ENCODE data around the gene WWOX.
"Not testable (repeated sequence)": the region's sequence is repeated elsewhere in the genome, so short reads cannot be mapped to it uniquely, and the experiment has no call there.

WWOX gene

DNA sequence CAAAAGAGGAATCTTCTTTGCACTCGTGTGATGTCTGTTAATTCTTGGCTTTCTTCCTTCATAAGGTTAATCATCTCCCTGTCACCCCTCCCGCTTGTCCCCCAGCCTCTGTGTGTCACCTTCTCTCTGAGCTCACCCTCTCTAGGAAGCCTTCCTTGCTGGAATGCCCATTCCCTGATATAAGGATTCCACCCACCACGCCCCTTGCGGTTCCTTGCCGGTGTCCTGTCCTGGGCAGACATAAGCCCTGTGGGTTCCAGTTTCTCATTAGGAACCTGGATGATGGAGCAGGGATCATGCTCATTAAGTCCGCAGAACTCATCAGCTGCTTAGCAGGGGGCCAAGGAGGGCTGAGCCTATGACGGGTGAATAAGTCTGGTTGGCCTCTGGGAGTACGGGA lies 941.8 kb downstream of the WWOX start:
- no peak for DNase-seq (ENCODE audit: low read depth in 4 of 4, low spot score in 1 of 4)

DNA sequence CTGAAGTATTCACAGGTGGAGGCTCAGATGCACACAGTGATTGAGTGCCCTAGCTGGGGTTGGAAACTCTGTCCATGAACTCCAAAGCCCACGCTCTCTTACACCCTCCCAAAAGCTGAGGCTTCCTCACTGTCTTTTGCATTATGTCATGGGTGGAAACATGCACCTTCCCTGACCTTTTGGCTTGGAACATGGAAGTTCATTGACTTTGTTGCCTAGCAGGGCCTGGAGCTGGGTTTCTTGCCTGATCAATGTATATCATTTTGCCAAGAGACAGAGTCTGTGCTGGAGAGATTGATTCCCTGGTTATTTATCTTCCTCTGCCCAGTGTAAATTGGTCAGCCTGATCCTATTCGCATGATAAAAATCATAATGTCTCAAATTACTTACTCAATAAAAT lies 942.7 kb downstream of the WWOX start:
- DNase-seq (ENCODE audit: low read depth in 4 of 4, low spot score in 1 of 4), result no peak

- peak in 2 of 4 experiments; percentile 6 to 16 for DNase-seq (ENCODE audit: low read depth in 4 of 4, low spot score in 1 of 4)
These were observed 943.4 kb downstream of the WWOX start for GRCh38 chr16:79042886-79043285.

DNA sequence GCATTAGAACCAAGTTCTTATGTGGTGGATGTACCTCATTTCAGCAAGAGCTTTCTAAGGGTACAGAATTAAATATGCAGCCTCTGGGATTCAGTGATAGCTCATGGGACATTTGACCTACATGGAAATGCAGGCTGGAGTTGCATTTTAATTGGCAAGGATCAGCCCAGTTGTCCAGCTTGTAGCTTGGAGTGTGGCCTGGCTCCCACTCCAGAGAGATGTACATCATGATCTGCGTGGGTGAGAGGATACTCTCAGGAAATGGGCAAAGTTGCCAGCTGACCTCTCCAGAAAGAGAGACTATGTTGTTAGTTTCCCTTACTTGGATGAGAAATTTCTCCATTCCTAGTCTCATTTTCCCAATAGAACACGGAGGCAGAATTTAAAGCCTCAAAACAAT lies 945.7 kb downstream of the WWOX start:
- no peak for DNase-seq (ENCODE audit: low read depth in 4 of 4, low spot score in 1 of 4)

DNA sequence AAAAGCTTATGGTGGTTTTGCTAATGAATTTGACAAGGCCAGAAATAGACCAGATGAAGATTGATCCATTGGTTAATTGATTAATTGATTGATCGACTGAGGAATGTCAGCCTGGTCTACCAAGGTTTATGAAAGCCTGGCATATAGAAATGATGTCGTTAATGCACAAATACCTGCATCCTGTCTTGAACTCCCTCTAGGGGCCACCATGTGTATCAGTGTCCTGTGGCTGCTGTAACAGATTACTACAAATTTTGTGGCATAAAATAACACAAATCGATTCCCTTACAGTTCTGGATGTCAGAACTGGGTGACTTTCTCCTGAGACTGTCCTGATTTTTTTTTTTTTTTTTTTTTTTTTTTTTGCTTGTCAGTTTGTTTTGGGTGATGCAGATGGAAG lies 947.9 kb downstream of the WWOX start:
- DNase-seq (ENCODE audit: low read depth in 4 of 4, low spot score in 1 of 4), result no peak

DNA sequence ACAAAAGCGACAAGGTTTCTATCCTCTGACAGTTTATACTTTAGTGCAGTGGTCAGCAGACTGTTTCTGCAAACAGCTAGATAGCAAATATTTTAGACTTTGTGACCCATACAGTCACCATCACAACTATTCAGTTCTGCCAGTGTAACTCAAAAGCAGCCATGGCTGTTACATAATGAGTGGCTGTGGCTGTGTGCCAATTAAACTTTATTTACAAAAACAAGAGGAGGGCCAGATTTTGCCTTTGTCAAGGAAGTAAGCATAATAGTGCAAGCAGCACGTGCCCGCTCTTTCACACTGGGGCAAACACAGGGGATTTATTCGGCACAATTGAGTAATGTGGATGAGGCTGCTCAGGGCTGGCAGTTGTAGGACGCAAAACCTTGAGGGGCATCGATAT lies 949.6 kb downstream of the WWOX start:
- no peak for DNase-seq (ENCODE audit: low read depth in 4 of 4, low spot score in 1 of 4)

DNA sequence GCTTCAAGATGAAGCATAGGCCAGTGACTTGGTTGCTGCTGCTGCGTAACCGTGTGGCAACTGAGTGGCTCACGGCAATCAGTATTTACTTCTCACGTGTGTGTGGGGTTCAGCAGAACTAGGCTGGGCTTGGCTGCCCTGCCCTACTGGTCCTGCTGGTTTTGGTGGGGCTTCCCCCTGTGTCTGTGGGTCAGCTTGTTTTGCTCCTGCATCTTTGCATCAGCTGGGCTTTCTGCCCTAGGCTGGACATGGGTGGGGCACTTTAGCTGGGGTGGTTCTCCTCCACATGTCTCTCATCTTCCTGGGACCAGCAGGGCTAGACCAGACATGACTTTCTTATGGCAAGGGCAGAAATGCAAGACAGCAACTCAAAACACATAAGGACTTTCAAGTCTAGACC lies 950.6 kb downstream of the WWOX start:
- no peak for DNase-seq (ENCODE audit: low read depth in 4 of 4, low spot score in 1 of 4)

- DNase-seq (ENCODE audit: low read depth in 4 of 4, low spot score in 1 of 4), result no peak
These were observed 951.9 kb downstream of the WWOX start for GRCh38 chr16:79051313-79051712.

DNA sequence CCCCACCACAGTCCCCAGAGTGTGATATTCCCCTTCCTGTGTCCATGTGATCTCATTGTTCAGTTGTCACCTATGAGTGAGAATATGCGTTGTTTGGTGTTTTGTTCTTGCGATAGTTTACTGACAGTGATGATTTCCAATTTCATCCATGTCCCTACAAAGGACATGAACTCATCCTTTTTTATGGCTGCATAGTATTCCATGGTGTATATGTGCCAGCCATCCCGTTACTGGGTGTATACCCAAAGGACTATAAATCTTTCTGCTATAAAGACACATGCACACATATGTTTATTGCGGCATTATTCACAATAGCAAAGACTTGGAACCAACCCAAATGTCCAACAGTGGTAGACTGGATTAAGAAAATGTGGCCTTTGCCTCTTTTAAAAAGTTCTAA lies 952.7 kb downstream of the WWOX start:
- DNase-seq (ENCODE audit: low read depth in 4 of 4, low spot score in 1 of 4), result not testable (repeated sequence)

GRCh38 chr16:79053577-79053976 lies 954.1 kb downstream of the WWOX start:
- DNase-seq (ENCODE audit: low read depth in 4 of 4, low spot score in 1 of 4), result no peak

- no peak for DNase-seq (ENCODE audit: low read depth in 4 of 4, low spot score in 1 of 4)
These were observed 954.9 kb downstream of the WWOX start for GRCh38 chr16:79054211-79054984.

GRCh38 chr16:79055251-79055970 lies 956.0 kb downstream of the WWOX start:
- DNase-seq (ENCODE audit: low read depth in 4 of 4, low spot score in 1 of 4), result no peak

DNA sequence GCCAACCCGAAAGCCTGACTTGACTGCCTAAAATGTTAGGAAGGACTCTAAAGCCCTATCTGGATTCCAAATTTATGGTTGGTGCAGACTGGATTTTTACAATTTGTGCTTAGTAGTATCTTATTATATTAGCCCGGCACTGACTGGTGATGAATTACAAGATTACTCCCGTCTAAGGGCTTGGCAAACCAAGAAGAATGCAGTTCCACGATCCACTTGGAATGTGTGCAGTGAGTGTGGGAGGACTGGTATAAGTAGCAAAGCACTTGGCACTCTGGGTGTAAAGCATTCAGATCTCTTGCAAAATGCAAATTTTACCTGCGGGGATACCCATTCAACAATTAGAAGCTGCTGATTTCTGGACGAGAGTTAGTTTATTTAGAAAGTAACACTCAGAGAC lies 961.7 kb downstream of the WWOX start:
- DNase-seq (ENCODE audit: low read depth in 4 of 4, low spot score in 1 of 4), result no peak

DNA sequence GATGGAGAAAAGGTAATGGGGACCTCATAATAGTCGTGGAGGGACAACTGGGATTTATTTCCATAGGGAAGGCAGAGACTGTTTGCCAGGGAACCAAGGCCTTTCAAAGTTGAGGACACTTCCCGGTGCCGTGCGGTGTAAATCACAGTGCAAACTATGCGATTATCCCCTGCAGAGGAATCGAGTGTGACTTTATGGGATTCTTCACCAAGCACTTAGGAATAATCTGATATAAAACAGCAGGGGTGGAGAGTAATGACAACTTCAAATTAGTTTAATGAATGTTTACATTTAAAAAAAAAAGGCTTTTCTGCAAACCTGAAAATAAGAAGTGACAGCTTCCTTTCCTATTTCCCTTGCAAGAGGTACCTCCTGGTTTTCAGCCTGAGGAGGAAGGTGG lies 962.9 kb downstream of the WWOX start:
- DNase-seq (ENCODE audit: low read depth in 4 of 4, low spot score in 1 of 4), result no peak

DNA sequence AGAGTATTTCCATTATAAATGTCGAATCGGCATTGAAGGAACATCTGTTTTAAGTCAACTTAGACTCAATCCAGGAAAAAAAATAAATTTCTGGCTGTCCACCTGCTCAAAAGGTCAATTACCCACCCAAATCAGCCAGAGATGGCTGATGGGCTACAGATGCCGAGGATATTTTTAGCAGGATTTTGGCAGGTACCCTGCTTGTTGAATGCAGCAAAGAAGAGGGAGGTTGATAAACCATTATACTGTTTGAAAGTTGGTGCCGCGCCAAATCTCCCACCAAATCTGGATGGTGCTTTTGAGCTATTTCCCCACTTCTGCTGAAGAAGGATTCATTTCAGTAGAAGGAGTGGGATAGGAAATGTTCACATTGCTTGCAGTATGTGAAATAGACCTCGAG lies 963.4 kb downstream of the WWOX start:
- DNase-seq (ENCODE audit: low read depth in 4 of 4, low spot score in 1 of 4), result no peak

DNA sequence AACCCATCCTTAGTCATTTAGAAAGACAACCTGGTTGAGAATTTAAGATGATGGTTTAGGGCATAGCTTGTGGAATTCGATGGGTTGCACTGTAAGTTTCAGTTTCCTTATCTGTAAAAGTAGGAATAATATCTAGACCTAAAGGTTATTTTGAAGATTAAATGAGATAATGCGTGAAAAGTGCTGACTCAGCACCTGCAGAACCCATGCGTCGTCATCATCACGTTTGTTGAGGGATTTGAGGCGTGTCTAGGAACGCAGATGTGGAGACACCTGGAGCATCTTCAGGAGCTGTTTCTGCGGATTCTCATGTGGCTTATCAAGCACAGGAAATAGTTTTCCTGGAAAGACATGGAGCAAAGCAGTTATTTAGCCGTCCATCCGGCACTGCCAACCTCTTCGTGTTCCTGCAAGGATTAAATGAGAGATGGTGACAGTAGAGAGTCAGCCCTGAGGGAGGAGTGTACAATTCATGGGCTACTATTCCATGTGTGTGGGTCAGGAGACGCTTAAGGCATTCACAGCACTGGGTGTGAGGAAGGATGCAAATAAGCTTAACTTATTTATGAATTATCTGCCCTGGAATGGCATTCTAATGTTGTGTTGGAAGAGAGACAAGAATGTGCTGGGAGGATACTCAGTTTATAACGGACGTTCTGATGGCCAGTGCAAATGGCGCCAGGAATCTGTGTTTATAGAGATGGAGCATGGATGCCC lies 965.0 kb downstream of the WWOX start:
- DNase-seq (ENCODE audit: low read depth in 4 of 4, low spot score in 1 of 4), result no peak

GRCh38 chr16:79066561-79066960 lies 967.1 kb downstream of the WWOX start:
- DNase-seq (ENCODE audit: low read depth in 4 of 4, low spot score in 1 of 4), result no peak

DNA sequence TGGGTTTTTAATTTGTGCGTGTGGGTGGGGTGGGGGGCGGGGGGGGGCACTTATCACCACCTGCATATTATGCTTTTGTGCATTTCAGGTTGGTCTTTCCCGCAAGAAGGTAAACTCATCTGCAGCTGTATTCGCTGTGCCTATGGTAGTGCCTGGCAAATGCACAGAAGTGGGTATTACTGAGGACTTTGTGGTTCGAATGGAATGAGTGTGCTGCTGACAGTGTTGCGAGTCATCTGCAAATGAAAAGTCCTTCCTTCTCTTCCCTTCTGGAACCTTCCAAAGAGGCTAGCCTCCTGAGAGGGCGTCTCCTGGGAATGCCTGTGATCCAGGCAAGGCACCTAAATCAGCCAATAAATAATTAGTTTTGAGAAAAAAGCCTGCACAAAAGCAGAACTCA lies 968.1 kb downstream of the WWOX start:
- no peak for DNase-seq (ENCODE audit: low read depth in 4 of 4, low spot score in 1 of 4)

DNA sequence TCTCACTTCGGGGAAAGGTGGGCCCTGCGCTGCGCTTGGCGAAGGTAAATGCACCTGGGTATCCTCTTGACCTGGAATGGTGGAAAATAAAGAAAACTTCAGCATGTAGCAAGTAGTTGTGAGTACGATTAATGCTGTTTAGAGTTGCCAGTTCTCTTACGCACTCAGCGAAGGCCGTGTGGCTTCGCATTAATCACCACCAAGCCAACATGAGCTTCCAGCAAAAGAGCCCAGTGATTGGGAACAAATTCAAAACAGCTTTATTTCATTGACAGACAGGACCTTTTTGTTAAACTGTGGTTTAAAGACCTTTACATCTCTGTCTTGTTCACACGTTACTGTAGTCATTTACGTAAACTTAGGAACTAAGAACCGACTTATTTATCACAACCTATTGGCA lies 969.7 kb downstream of the WWOX start:
- no peak for DNase-seq (ENCODE audit: low read depth in 4 of 4, low spot score in 1 of 4)

- no peak for DNase-seq (ENCODE audit: low read depth in 4 of 4, low spot score in 1 of 4)
These were observed 970.2 kb downstream of the WWOX start for GRCh38 chr16:79069633-79070032.

DNA sequence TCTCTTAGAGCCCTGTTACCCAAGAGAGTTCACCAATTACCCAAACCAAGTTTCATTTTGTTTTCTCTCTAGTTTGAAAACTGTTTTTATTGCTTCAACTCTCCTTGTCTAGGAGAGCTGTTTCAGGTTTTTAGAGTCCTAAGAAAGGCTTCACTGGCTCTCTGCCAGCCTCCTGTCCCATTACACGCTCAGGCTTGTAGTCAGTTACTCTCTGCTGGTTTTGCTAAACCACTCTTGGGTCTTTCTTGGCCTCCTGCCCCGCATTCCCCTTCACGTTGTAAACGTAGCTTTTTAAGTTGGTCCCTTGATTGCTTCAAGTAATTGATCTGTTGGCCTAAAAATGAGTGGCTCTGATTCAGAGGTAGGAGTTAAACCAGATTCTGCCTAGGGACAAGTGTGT lies 972.0 kb downstream of the WWOX start:
- no peak for DNase-seq (ENCODE audit: low read depth in 4 of 4, low spot score in 1 of 4)

DNA sequence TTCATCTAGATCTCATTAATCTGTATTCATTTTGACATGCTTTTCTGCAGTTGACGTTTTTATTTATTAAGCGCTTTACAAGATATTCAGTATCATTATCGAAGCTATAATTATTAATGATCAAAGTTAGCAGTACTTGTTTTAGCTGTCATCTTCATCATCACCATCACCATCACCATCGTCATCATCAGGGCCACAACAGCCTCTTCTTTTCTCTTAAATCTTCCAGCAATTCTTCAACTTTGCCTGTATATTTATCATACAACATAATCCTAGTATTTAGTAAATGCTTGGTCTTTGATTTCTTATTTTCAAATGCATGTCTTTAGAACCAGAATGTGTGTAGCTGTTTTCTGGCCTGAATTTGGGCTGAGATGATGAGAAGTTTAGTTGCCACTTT lies 973.1 kb downstream of the WWOX start:
- DNase-seq (ENCODE audit: low read depth in 4 of 4, low spot score in 1 of 4), result no peak

Data from stimulated activated CD4-positive, alpha-beta T cell treated with anti-CD3 and anti-CD28 coated beads, Interleukin-1b, Interleukin-23, amount 100 ng/mL, for 24 hours (primary cell).